Psoas muscle (tissue), 8 donors: Measurements from ENCODE around the gene NAT14. TPM values are rescaled to one million over a fixed set of nuclear protein-coding genes. Genes with fewer than 3 reads are reported as not detected.

Source experiments
- ATAC-seq, 4 donors: fragments of 200-7000 bp; cut with Tn5 transposase; one replicate each; pipeline ENCODE4 v1.9.1; 2020; ENCODE audit warnings: moderate library complexity in 3 of 4, mild to moderate bottlenecking in 2 of 4
- DNase-seq, 2 donors: peaks; one replicate each; pipeline ENCODE4 v3.0.0-alpha.2; 2020
- H3K27ac ChIP-seq: fragments of 200-600 bp; one replicate; pipeline ENCODE4 v1.8.0; 2022
- H3K27me3 ChIP-seq, 3 donors: fragments of 200-600 bp in 1 of 3; one replicate each; pipeline versions ENCODE4 v1.6.1 to v1.8.0; 2013 to 2022; ENCODE audit warnings: low read length in 2 of 3, mild to moderate bottlenecking in 2 of 3, moderate library complexity in 1 of 3; ENCODE audit not compliant: insufficient read depth in 3 of 3
- H3K36me3 ChIP-seq, 2 donors: fragments of 200-600 bp in 1 of 2; one replicate each; pipeline versions ENCODE4 v1.6.1 to v1.8.0; 2013 to 2022; ENCODE audit warnings: low read depth in 1 of 2, mild to moderate bottlenecking in 1 of 2, moderate library complexity in 1 of 2; ENCODE audit not compliant: insufficient read depth in 1 of 2
- H3K4me1 ChIP-seq: fragments of 200-600 bp; one replicate; pipeline ENCODE4 v1.8.0; 2022
- H3K4me3 ChIP-seq: fragments of 200-600 bp; one replicate; pipeline ENCODE4 v1.8.0; 2022; ENCODE audit warnings: mild to moderate bottlenecking
- H3K9me3 ChIP-seq: fragments of 200-600 bp; one replicate; pipeline ENCODE4 v1.8.0; 2022
- CTCF ChIP-seq: fragments of 200-600 bp; IDR thresholded peaks from one replicate; pipeline ENCODE4 v1.8.0; 2022; ENCODE audit warnings: antibody characterized with exemption
- WGBS, 3 donors: extraction: QIAGEN DNeasy Blood & Tissue Kit; methylation state at CpG; one replicate each; pipeline versions ENCODE4 v1.1.6 to v1.1.7; 2013; 5-methylcytosine and 5-hydroxymethylcytosine counted together
- intact Hi-C, 2 donors: fragments of 100-400 bp; cut with DNase I; formaldehyde crosslinking; loops; one replicate each; pipeline versions ENCODE4 v1.11.0 to v1.14.2; 2022
- long read RNA-seq, 2 donors: library from polyadenylated mRNA; unstranded; transcript quantifications; one replicate each; pipeline ENCODE4 v2.0.0, GENCODE V29; 2021
- polyA plus RNA-seq, 3 donors: library from polyadenylated mRNA; stranded (reverse); fragments of 200-250 nt; gene quantifications; one replicate each; pipeline ENCODE4 v1.2.3, GENCODE V29; 2013
- total RNA-seq, 4 donors: library from RNA; stranded (reverse); fragmentation: NEBNext Ultra II Directional in 2 of 4; extraction: Animal tissue kit (Norgen Biotek cat#: 25700) in 2 of 4; gene quantifications; one replicate each; pipeline versions ENCODE4 v1.2.1 to v1.2.4, GENCODE V29; 2021 to 2023
- donor health status: healthy with polysubstance abuse.
- donor health status: DM: no; HTN: no; CAD: no; lungs with moderate emphysema.
- donor health status: Bipolar disorder and iron deficiency.
- donor health status: healthy.
- donor health status: DM: yes; HTN: yes; CAD: no.
- donor health status: DM: no; HTN: no; CAD: no.
- donor health status: DM: no; HTN: no; CAD: no.
- donor health status: DM: yes; HTN: yes; CAD: no.

The NAT14 gene
- 1 to 10 TPM; 2.6 to 6.3 (median 4.5) TPM for total RNA-seq
- 1 to 10 TPM; 2.0 to 4.2 (median 3.6) TPM for polyA plus RNA-seq
- long read RNA-seq, donor 1: 0 reads
- long read RNA-seq, donor 2, partial matches to known transcripts: 0 of 3 reads
- long read RNA-seq, donor 2, other reads (novel, unspliced or antisense): 2 of 3 reads

GRCh38 chr19:55484593-55485438, at the start of gene NAT14:
Gene NAT14, plus strand, starts transcription at chr19:55485188. Its CDS starts 521 bp downstream, at chr19:55485709.
- intact Hi-C loops: no loop called here
- Histone ChIP-seq H3K27ac (peak within 1 kb of the TSS; percentile 73), H3K4me3 (peak within 1 kb of the TSS; percentile 69), H3K4me1 (peaks cover 9% of the 10 kb centered on the region), H3K36me3 (peaks cover 0 to 18% of the 10 kb centered on the region in 2 donors), H3K27me3 (peaks cover 0 to 9% (median 5%) of the 10 kb centered on the region in 3 donors), H3K9me3 (no peaks in the 10 kb centered on the region)
- peak; percentile 45 to 69 (median 53) for ATAC-seq
- 1 to 2% (median 2%) methylated on average over 55 to 78 of the region's 78 CpGs for WGBS, 3 donors
- DNase-seq: peak; percentile 64 to 78
- TF ChIP-seq CTCF: no peak

GRCh38 chr19:55436847-55437246, 48.1 kb upstream of the NAT14 start:
- Histone ChIP-seq H3K9me3 (no peaks in the 10 kb centered on the region), H3K36me3 (no peaks in the 10 kb centered on the region), H3K4me3 (no peak overlapping the region), H3K27me3 (peaks cover 0 to 74% (median 41%) of the 10 kb centered on the region in 3 donors), H3K4me1 (no peaks in the 10 kb centered on the region), H3K27ac (no peak overlapping the region)
- 36 to 43% (median 41%) methylated on average over 8 of the region's 8 CpGs for WGBS, 3 donors
- peak in 1 of 2 donors; percentile 31 for DNase-seq
- ATAC-seq: no peak
- intact Hi-C loops: no loop called here
- no peak for TF ChIP-seq CTCF

GRCh38 chr19:55437410-55437809, 47.6 kb upstream of the NAT14 start:
- no peak overlapping the region for H3K4me3 ChIP-seq
- DNase-seq (peak; percentile 44 to 60), ATAC-seq (peak in 3 of 4 donors; percentile 50 to 71 (median 58))
- 2 to 3% (median 2%) methylated on average over 16 to 17 of the region's 17 CpGs for WGBS, 3 donors
- H3K36me3 ChIP-seq: no peaks in the 10 kb centered on the region
- no peak overlapping the region for H3K27ac ChIP-seq
- intact Hi-C loops: no loop called here
- peaks cover 3 to 74% (median 38%) of the 10 kb centered on the region in 3 donors for H3K27me3 ChIP-seq
- no peaks in the 10 kb centered on the region for H3K4me1 ChIP-seq
- TF ChIP-seq CTCF: no peak
- H3K9me3 ChIP-seq: no peaks in the 10 kb centered on the region

- no peak overlapping the region for H3K4me3 ChIP-seq
- TF ChIP-seq CTCF: no peak
- H3K27ac ChIP-seq: no peak overlapping the region
- H3K9me3 ChIP-seq: no peaks in the 10 kb centered on the region
- H3K36me3 ChIP-seq: no peaks in the 10 kb centered on the region
- 72 to 77% (median 73%) methylated on average over 5 of the region's 5 CpGs for WGBS, 3 donors
- DNase-seq: no peak
- H3K4me1 ChIP-seq: no peaks in the 10 kb centered on the region
- intact Hi-C loops: no loop called here
- no peak for ATAC-seq
- peaks cover 3 to 70% (median 42%) of the 10 kb centered on the region in 3 donors for H3K27me3 ChIP-seq
These were observed 45.9 kb upstream of the NAT14 start for GRCh38 chr19:55439052-55439451.
